Measurements from ENCODE around the gene SWT1. TPM values are rescaled to one million over a fixed set of nuclear protein-coding genes. Genes with fewer than 3 reads are reported as not detected.
"Not testable (repeated sequence)": the region's sequence is repeated elsewhere in the genome, so short reads cannot be mapped to it uniquely, and the experiment has no call there.

The SWT1 gene
- total and polyA plus RNA-seq, 4 experiments from 2014 or later, result 5.8 to 10.6 (median 7.8) TPM

DNA sequence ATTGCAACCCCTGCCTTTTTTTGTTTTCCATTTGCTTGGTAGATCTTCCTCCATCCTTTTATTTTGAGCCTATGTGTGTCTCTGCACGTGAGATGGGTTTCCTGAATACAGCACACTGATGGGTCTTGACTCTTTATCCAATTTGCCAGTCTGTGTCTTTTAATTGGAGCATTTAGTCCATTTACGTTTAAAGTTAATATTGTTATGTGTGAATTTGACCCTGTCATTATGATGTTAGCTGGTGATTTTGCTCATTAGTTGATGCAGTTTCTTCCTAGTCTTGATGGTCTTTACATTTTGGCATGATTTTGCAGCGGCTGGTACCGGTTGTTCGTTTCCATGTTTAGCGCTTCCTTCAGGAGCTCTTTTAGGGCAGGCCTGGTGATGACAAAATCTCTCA lies 98.6 kb downstream of the SWT1 start:
- H3K27ac ChIP-seq (ENCODE audit: low read depth, low read length); CTCF ChIA-PET (ENCODE audit: partially characterized antibody); H3K4me3 Mint-ChIP-seq; H3K27me3 Mint-ChIP-seq; POLR2A ChIA-PET (ENCODE audit: partially characterized antibody); H3K27ac Mint-ChIP-seq; H3K27me3 ChIP-seq (ENCODE audit: insufficient read depth, low read length); H3K36me3 ChIP-seq (ENCODE audit: insufficient read depth, low read length); DNase-seq; H3K4me3 ChIP-seq (ENCODE audit: low read length in 2 of 2); intact Hi-C loops (cut with micrococcal nuclease); H3K9me3 ChIP-seq (ENCODE audit: control insufficient read depth in 1 of 2, low read length in 2 of 2): not testable (repeated sequence)
- Mint-ChIP-seq H3K9me3 (peaks cover 0 to 20% (median 7%) of the 10 kb centered on the region in 8 donors), H3K4me1 (peaks cover 5 to 25% (median 15%) of the 10 kb centered on the region in 4 donors), H3K36me3 (peaks cover 4 to 13% of the 10 kb centered on the region in 2 donors)
- H3K4me1 ChIP-seq (ENCODE audit: insufficient read depth, low read length), result peaks cover 14% of the 10 kb centered on the region

DNA sequence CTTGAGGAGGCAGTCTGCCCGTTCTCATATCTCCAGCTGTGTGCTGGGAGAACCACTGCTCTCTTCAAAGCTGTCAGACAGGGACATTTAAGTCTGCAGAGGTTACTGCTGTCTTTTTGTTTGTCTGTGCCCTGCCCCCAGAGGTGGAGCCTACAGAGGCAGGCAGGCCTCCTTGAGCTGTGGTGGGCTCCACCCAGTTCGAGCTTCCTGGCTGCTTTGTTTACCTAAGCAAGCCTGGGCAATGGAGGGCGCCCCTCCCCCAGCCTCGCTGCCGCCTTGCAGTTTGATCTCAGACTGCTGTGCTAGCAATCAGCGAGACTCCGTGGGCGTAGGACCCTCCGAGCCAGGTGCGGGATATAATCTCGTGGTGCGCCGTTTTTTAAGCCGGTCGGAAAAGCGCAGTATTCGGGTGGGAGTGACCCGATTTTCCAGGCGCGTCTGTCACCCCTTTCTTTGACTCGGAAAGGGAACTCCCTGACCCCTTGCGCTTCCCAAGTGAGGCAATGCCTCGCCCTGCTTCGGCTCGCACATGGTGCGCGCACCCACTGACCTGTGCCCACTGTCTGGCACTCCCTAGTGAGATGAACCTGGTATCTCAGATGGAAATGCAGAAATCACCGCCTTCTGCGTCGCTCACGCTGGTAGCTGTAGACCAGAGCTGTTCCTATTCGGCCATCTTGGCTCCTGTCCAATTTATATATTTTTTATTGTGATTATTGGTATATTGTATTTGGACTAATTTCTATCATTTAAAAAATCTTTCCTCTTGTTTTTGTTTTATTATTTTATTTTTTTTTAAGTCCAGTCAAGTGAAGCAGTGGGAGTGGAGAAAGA lies 100.4 kb downstream of the SWT1 start:
- POLR2A ChIA-PET (ENCODE audit: partially characterized antibody), result interaction anchor here (1.6 to 3.0 kb wide), 2 partner anchors 24 to 60 kb away, joined by 13 to 15 read pairs; partner anchors contain the start of gene IVNS1ABP
- H3K4me1 Mint-ChIP-seq, result peaks cover 5 to 25% (median 15%) of the 10 kb centered on the region in 4 donors
- H3K36me3 ChIP-seq (ENCODE audit: insufficient read depth, low read length); H3K27ac ChIP-seq (ENCODE audit: low read depth, low read length); H3K9me3 ChIP-seq (ENCODE audit: control insufficient read depth in 1 of 2, low read length in 2 of 2); intact Hi-C loops (cut with micrococcal nuclease); H3K27me3 Mint-ChIP-seq; H3K27me3 ChIP-seq (ENCODE audit: insufficient read depth, low read length); H3K4me3 ChIP-seq (ENCODE audit: low read length in 2 of 2): not testable (repeated sequence)
- H3K4me1 ChIP-seq (ENCODE audit: insufficient read depth, low read length), result peaks cover 14% of the 10 kb centered on the region
- peak overlapping the region; percentile 32 to 89 (median 68) for H3K27ac Mint-ChIP-seq
- CTCF ChIA-PET (ENCODE audit: partially characterized antibody), result interaction anchor here (1.6 kb wide), 2 partner anchors 19 to 24 kb away, joined by 3 to 4 read pairs; no protein-coding TSS in a partner anchor
- H3K36me3 Mint-ChIP-seq, result peaks cover 8 to 19% of the 10 kb centered on the region in 2 donors
- H3K4me3 Mint-ChIP-seq, result peak overlapping the region; percentile 59 to 77 (median 74)
- H3K9me3 Mint-ChIP-seq, result peaks cover 0 to 23% (median 6%) of the 10 kb centered on the region in 8 donors
- peak in 3 of 5 donors; percentile 10 to 25 (median 25) for DNase-seq

- CTCF ChIA-PET (ENCODE audit: partially characterized antibody), result interaction anchor here (1.6 kb wide), 2 partner anchors 20 to 23 kb away, joined by 3 to 4 read pairs; no protein-coding TSS in a partner anchor
- no peaks in the 10 kb centered on the region for H3K36me3 ChIP-seq (ENCODE audit: insufficient read depth, low read length)
- Mint-ChIP-seq H3K4me3 (peak overlapping the region in 7 of 8 donors; percentile 35 to 77 (median 59)), H3K4me1 (peaks cover 5 to 25% (median 15%) of the 10 kb centered on the region in 4 donors), H3K27me3 (no peaks in the 10 kb centered on the region), H3K36me3 (peaks cover 8 to 19% of the 10 kb centered on the region in 2 donors), H3K9me3 (peaks cover 0 to 23% (median 6%) of the 10 kb centered on the region in 8 donors), H3K27ac (peak overlapping the region in 3 of 7 donors; percentile 23 to 68 (median 32))
- POLR2A ChIA-PET (ENCODE audit: partially characterized antibody), result interaction anchor here (1.6 to 3.0 kb wide), 2 partner anchors 23 to 59 kb away, joined by 13 to 15 read pairs; partner anchors contain the start of gene IVNS1ABP
- DNase-seq, result no peak
- no peak overlapping the region for H3K27ac ChIP-seq (ENCODE audit: low read depth, low read length)
- H3K4me3 ChIP-seq (ENCODE audit: low read length in 2 of 2), result no peak overlapping the region
- H3K9me3 ChIP-seq (ENCODE audit: control insufficient read depth in 1 of 2, low read length in 2 of 2), result no peaks in the 10 kb centered on the region
- H3K4me1 ChIP-seq (ENCODE audit: insufficient read depth, low read length), result peaks cover 14% of the 10 kb centered on the region
- no peaks in the 10 kb centered on the region for H3K27me3 ChIP-seq (ENCODE audit: insufficient read depth, low read length)
- intact Hi-C loops (cut with micrococcal nuclease), result no loop called here
Observed at GRCh38 chr1:185257950-185258208, 100.9 kb downstream of the SWT1 start.

GRCh38 chr1:185258676-185259075 lies 101.7 kb downstream of the SWT1 start:
- Mint-ChIP-seq H3K36me3 (peaks cover 8 to 24% of the 10 kb centered on the region in 2 donors), H3K4me3 (peak overlapping the region in 5 of 8 donors; percentile 2 to 51 (median 37)), H3K27ac (peak overlapping the region in 4 of 7 donors; percentile 33 to 68 (median 41)), H3K9me3 (peaks cover 0 to 23% (median 5%) of the 10 kb centered on the region in 8 donors), H3K4me1 (peaks cover 5 to 25% (median 15%) of the 10 kb centered on the region in 4 donors), H3K27me3 (no peaks in the 10 kb centered on the region)
- CTCF ChIA-PET (ENCODE audit: partially characterized antibody), result interaction anchor here (1.0 to 1.6 kb wide), 3 partner anchors 20 to 22 kb away, joined by 3 to 4 read pairs (median 3); no protein-coding TSS in a partner anchor
- Histone ChIP-seq H3K27ac (ENCODE audit: low read depth, low read length) (no peak overlapping the region), H3K27me3 (ENCODE audit: insufficient read depth, low read length) (no peaks in the 10 kb centered on the region), H3K4me1 (ENCODE audit: insufficient read depth, low read length) (peaks cover 14% of the 10 kb centered on the region), H3K36me3 (ENCODE audit: insufficient read depth, low read length) (no peaks in the 10 kb centered on the region), H3K9me3 (ENCODE audit: control insufficient read depth in 1 of 2, low read length in 2 of 2) (no peaks in the 10 kb centered on the region), H3K4me3 (ENCODE audit: low read length in 2 of 2) (no peak overlapping the region)
- no peak for DNase-seq
- intact Hi-C loops (cut with micrococcal nuclease), result no loop called here
- POLR2A ChIA-PET (ENCODE audit: partially characterized antibody), result interaction anchor here (0.9 to 3.0 kb wide), 3 partner anchors 12 to 58 kb away, joined by 3 to 15 read pairs (median 13); partner anchors contain the start of gene IVNS1ABP

GRCh38 chr1:185260611-185261010 lies 103.6 kb downstream of the SWT1 start:
- Histone ChIP-seq H3K27ac (ENCODE audit: low read depth, low read length) (no peak overlapping the region), H3K4me3 (ENCODE audit: low read length in 2 of 2) (no peak overlapping the region), H3K27me3 (ENCODE audit: insufficient read depth, low read length) (no peaks in the 10 kb centered on the region), H3K9me3 (ENCODE audit: control insufficient read depth in 1 of 2, low read length in 2 of 2) (no peaks in the 10 kb centered on the region), H3K36me3 (ENCODE audit: insufficient read depth, low read length) (no peaks in the 10 kb centered on the region), H3K4me1 (ENCODE audit: insufficient read depth, low read length) (peaks cover 14% of the 10 kb centered on the region)
- no peak overlapping the region for H3K4me3 Mint-ChIP-seq
- peaks cover 8 to 28% of the 10 kb centered on the region in 2 donors for H3K36me3 Mint-ChIP-seq
- peaks cover 0 to 18% (median 1%) of the 10 kb centered on the region in 8 donors for H3K9me3 Mint-ChIP-seq
- no peak overlapping the region for H3K27ac Mint-ChIP-seq
- POLR2A ChIA-PET (ENCODE audit: partially characterized antibody), result interaction anchor here (1.1 kb wide), 1 partner anchor 56 kb away, joined by 3 read pairs; no protein-coding TSS in a partner anchor
- H3K27me3 Mint-ChIP-seq, result no peaks in the 10 kb centered on the region
- intact Hi-C loops (cut with micrococcal nuclease), result no loop called here
- no peak for DNase-seq
- peaks cover 5 to 25% (median 15%) of the 10 kb centered on the region in 4 donors for H3K4me1 Mint-ChIP-seq
- CTCF ChIA-PET (ENCODE audit: partially characterized antibody), result no interaction called here

- Histone ChIP-seq H3K4me3 (ENCODE audit: low read length in 2 of 2) (no peak overlapping the region), H3K27me3 (ENCODE audit: insufficient read depth, low read length) (no peaks in the 10 kb centered on the region), H3K36me3 (ENCODE audit: insufficient read depth, low read length) (no peaks in the 10 kb centered on the region), H3K4me1 (ENCODE audit: insufficient read depth, low read length) (peaks cover 14% of the 10 kb centered on the region), H3K27ac (ENCODE audit: low read depth, low read length) (no peak overlapping the region), H3K9me3 (ENCODE audit: control insufficient read depth in 1 of 2, low read length in 2 of 2) (no peaks in the 10 kb centered on the region)
- intact Hi-C loops (cut with micrococcal nuclease), result no loop called here
- H3K4me3 Mint-ChIP-seq, result no peak overlapping the region
- H3K36me3 Mint-ChIP-seq, result peaks cover 8 to 28% of the 10 kb centered on the region in 2 donors
- peaks cover 2 to 20% (median 15%) of the 10 kb centered on the region in 4 donors for H3K4me1 Mint-ChIP-seq
- no peak for DNase-seq
- H3K27me3 Mint-ChIP-seq, result no peaks in the 10 kb centered on the region
- CTCF ChIA-PET (ENCODE audit: partially characterized antibody), result interaction anchor here (0.7 to 1.5 kb wide), 3 partner anchors 20 to 92 kb away, joined by 3 to 6 read pairs (median 3); no protein-coding TSS in a partner anchor
- H3K9me3 Mint-ChIP-seq, result peaks cover 0 to 18% (median 0%) of the 10 kb centered on the region in 8 donors
- POLR2A ChIA-PET (ENCODE audit: partially characterized antibody), result interaction anchor here (1.2 kb wide), 2 partner anchors 18 to 54 kb away, joined by 3 read pairs; partner anchors contain the start of gene IVNS1ABP
- peak overlapping the region in 1 of 7 donors; percentile 10 for H3K27ac Mint-ChIP-seq
Observed at GRCh38 chr1:185262151-185262550, 105.2 kb downstream of the SWT1 start.

DNA sequence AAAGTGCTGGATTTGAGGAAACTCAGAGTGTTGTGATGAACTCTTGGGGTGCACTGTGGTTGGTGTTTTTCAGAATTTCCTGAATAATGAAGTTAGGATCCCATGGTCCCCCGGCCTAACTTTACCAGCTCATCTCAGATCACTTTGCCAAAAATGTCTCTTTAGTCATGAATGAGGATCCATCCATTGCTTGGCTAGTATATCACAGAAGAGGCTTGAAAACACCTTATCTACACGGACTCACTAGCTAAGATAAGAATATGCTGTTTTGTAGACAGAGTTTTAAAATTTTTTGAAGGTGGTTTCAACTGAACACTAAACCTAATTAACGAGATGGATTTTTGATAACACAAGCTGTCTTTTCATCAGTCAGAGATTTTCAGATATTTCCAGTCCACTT lies 106.3 kb downstream of the SWT1 start:
- peaks cover 0 to 17% (median 0%) of the 10 kb centered on the region in 8 donors for H3K9me3 Mint-ChIP-seq
- no peak overlapping the region for H3K4me3 ChIP-seq (ENCODE audit: low read length in 2 of 2)
- ChIA-PET POLR2A (ENCODE audit: partially characterized antibody) (interaction anchor here (1.9 kb wide), 1 partner anchor 50 kb away, joined by 4 read pairs; no protein-coding TSS in a partner anchor), CTCF (ENCODE audit: partially characterized antibody) (no interaction called here)
- no peak overlapping the region for H3K4me3 Mint-ChIP-seq
- H3K36me3 ChIP-seq (ENCODE audit: insufficient read depth, low read length), result no peaks in the 10 kb centered on the region
- H3K9me3 ChIP-seq (ENCODE audit: control insufficient read depth in 1 of 2, low read length in 2 of 2), result no peaks in the 10 kb centered on the region
- peaks cover 8 to 28% of the 10 kb centered on the region in 2 donors for H3K36me3 Mint-ChIP-seq
- no peak overlapping the region for H3K27ac ChIP-seq (ENCODE audit: low read depth, low read length)
- no peaks in the 10 kb centered on the region for H3K27me3 Mint-ChIP-seq
- no peaks in the 10 kb centered on the region for H3K27me3 ChIP-seq (ENCODE audit: insufficient read depth, low read length)
- DNase-seq, result no peak
- peak overlapping the region in 1 of 7 donors; percentile 32 for H3K27ac Mint-ChIP-seq
- H3K4me1 ChIP-seq (ENCODE audit: insufficient read depth, low read length), result peaks cover 8% of the 10 kb centered on the region
- intact Hi-C loops (cut with micrococcal nuclease), result no loop called here
- H3K4me1 Mint-ChIP-seq, result peaks cover 2 to 10% (median 8%) of the 10 kb centered on the region in 4 donors
